OCI-LY3 (cell line): ENCODE data around the gene CRB2.

ENCODE experiments used
- H2AFZ ChIP-seq: fragments of 200-600, 300-600 bp; shearing (Covaris generic); 2 replicates; pipeline ENCODE4 v1.6.0; 2014; ENCODE audit warnings: antibody characterized with exemption, low read depth, low read length
- H3K27ac ChIP-seq: fragments of 200-600, 300-600 bp; sonication (generic); 2 replicates; pipeline ENCODE4 v1.5.1; 2014; ENCODE audit warnings: mild to moderate bottlenecking, low read length, moderate library complexity, mixed read lengths
- H3K27me3 ChIP-seq: fragments of 200-600, 300-600 bp; sonication (generic); 2 replicates; pipeline ENCODE4 v1.6.1; 2014; ENCODE audit warnings: low read depth, low read length, mixed read lengths
- H3K36me3 ChIP-seq: fragments of 200-600, 300-600 bp; sonication (generic); replicated peaks from 2 replicates; pipeline ENCODE3; 2014; ENCODE audit warnings: low read depth, low read length, mixed read lengths
- H3K4me1 ChIP-seq: fragments of 300-600, 200-600 bp; sonication (generic); 2 replicates; pipeline ENCODE4 v1.6.1; 2014; ENCODE audit warnings: low read length, mixed read lengths
- H3K4me2 ChIP-seq: fragments of 200-600, 300-600 bp; sonication (generic); 2 replicates; pipeline ENCODE4 v1.6.1; 2014; ENCODE audit warnings: low read length, mixed read lengths
- H3K4me3 ChIP-seq: fragments of 300-600, 200-600 bp; sonication (generic); 2 replicates; pipeline ENCODE4 v1.5.1; 2014; ENCODE audit warnings: antibody characterized with exemption, mild to moderate bottlenecking, low read length, moderate library complexity
- H3K79me2 ChIP-seq: fragments of 300-600, 200-600 bp; shearing (Covaris generic); 2 replicates; pipeline ENCODE4 v1.6.1; 2014; ENCODE audit warnings: mild to moderate bottlenecking, low read length, mixed read lengths
- H3K9ac ChIP-seq: fragments of 300-600, 200-600 bp; shearing (Covaris generic); 2 replicates; pipeline ENCODE4 v1.6.0; 2014; ENCODE audit warnings: mild to moderate bottlenecking, low read length, moderate library complexity
- H3K9me3 ChIP-seq: fragments of 200-600, 300-600 bp; shearing (Covaris generic); 2 replicates; pipeline ENCODE4 v1.6.1; 2014; ENCODE audit warnings: low read length, mixed read lengths; ENCODE audit not compliant: insufficient read depth
- H4K20me1 ChIP-seq: fragments of 200-600, 300-600 bp; sonication (generic); 2 replicates; pipeline ENCODE4 v1.6.1; 2016; ENCODE audit warnings: low read length, mixed read lengths; ENCODE audit not compliant: insufficient read depth
- CTCF ChIP-seq: fragments of 200-600, 300-600 bp; sonication (generic); IDR thresholded peaks from 2 replicates; pipeline ENCODE4 v1.5.1; 2014; ENCODE audit warnings: antibody characterized with exemption, low read length, low read depth
- EZH2phosphoT487 ChIP-seq: fragments of 200-600 bp; shearing (Covaris generic); IDR thresholded peaks from 2 replicates; pipeline ENCODE4 v1.6.1; 2018; ENCODE audit warnings: antibody characterized with exemption, mixed run types, low read depth

The CRB2 gene

GRCh38 chr9:123419091-123419490 lies 63.1 kb downstream of the CRB2 start:
- no peak overlapping the region for H3K9ac ChIP-seq
- no peak overlapping the region for H3K4me3 ChIP-seq
- H3K9me3 ChIP-seq: no peaks in the 10 kb centered on the region
- no peaks in the 10 kb centered on the region for H3K79me2 ChIP-seq
- H2AFZ ChIP-seq: no peak overlapping the region
- no peaks in the 10 kb centered on the region for H3K27me3 ChIP-seq
- no peaks in the 10 kb centered on the region for H3K4me1 ChIP-seq
- H3K4me2 ChIP-seq: no peak overlapping the region
- no peaks in the 10 kb centered on the region for H4K20me1 ChIP-seq
- H3K27ac ChIP-seq: no peak overlapping the region
- peaks cover 11% of the 10 kb centered on the region for H3K36me3 ChIP-seq
- TF ChIP-seq CTCF (no peak), EZH2phosphoT487 (no peak)

GRCh38 chr9:123419721-123420591 lies 64.0 kb downstream of the CRB2 start:
- H3K4me2 ChIP-seq: no peak overlapping the region
- no peaks in the 10 kb centered on the region for H3K4me1 ChIP-seq
- TF ChIP-seq EZH2phosphoT487: no peak
- TF ChIP-seq CTCF: no peak

GRCh38 chr9:123420592-123421111 lies 64.7 kb downstream of the CRB2 start:
- no peaks in the 10 kb centered on the region for H3K27me3 ChIP-seq

More at GRCh38 chr9:123419721-123420591, 64.0 kb downstream of the CRB2 start:
- Histone ChIP-seq H3K79me2 (no peaks in the 10 kb centered on the region), H3K9ac (no peak overlapping the region), H3K9me3 (no peaks in the 10 kb centered on the region), H3K27me3 (no peaks in the 10 kb centered on the region), H3K4me3 (no peak overlapping the region), H4K20me1 (no peaks in the 10 kb centered on the region), H3K36me3 (peaks cover 11% of the 10 kb centered on the region), H3K27ac (no peak overlapping the region), H2AFZ (no peak overlapping the region)

More at GRCh38 chr9:123420592-123421111, 64.7 kb downstream of the CRB2 start:
- H4K20me1 ChIP-seq: no peaks in the 10 kb centered on the region
- TF ChIP-seq EZH2phosphoT487 (no peak), CTCF (no peak)
- no peaks in the 10 kb centered on the region for H3K4me1 ChIP-seq
- no peak overlapping the region for H3K4me3 ChIP-seq
- no peaks in the 10 kb centered on the region for H3K79me2 ChIP-seq
- H3K9me3 ChIP-seq: no peaks in the 10 kb centered on the region
- H3K27ac ChIP-seq: no peak overlapping the region
- H3K36me3 ChIP-seq: peaks cover 9% of the 10 kb centered on the region
- H2AFZ ChIP-seq: no peak overlapping the region
- no peak overlapping the region for H3K4me2 ChIP-seq
- no peak overlapping the region for H3K9ac ChIP-seq
